HepG2 (cell line): ENCODE results near the gene AUP1. TPM values are rescaled to one million over a fixed set of nuclear protein-coding genes. Genes with fewer than 3 reads are reported as not detected.

Experiments used
- EEA1 ChIP-seq: sonication (generic); formaldehyde crosslinking; IDR thresholded peaks from 2 replicates; pipeline ENCODE4 v1.5.1; 2020; ENCODE audit warnings: mild to moderate bottlenecking, missing genetic modification reagents, borderline replicate concordance
- HCFC1 ChIP-seq: fragments of 150-350 bp; IDR thresholded peaks from 2 replicates; pipeline ENCODE4 v1.6.1; 2014; ENCODE audit warnings: low read depth, low read length
- HNRNPK ChIP-seq: fragments of 200-400 bp; formaldehyde crosslinking; IDR thresholded peaks from 2 replicates; pipeline ENCODE4 v1.6.1; 2018; ENCODE audit warnings: low read length, low read depth, moderate library complexity, mild to moderate bottlenecking; ENCODE audit not compliant: poor library complexity, severe bottlenecking
- ISX ChIP-seq: sonication (generic); formaldehyde crosslinking; conservative IDR thresholded peaks from 2 replicates; pipeline ENCODE4 v1.5.0; 2020; ENCODE audit warnings: missing genetic modification reagents
- JUND ChIP-seq: sonication (generic); formaldehyde crosslinking; IDR thresholded peaks from 2 replicates; pipeline ENCODE4 v1.8.0; 2022; ENCODE audit warnings: mild to moderate bottlenecking, missing genetic modification reagents
- KLF11 ChIP-seq: IDR thresholded peaks from 2 replicates; pipeline ENCODE4 v1.6.1; 2016; ENCODE audit warnings: missing compliant biosample characterization
- MATR3 ChIP-seq: sonication (generic); formaldehyde crosslinking; IDR thresholded peaks from 2 replicates; pipeline ENCODE4 v1.4.0; 2020; ENCODE audit warnings: missing genetic modification reagents
- MTA1 ChIP-seq: sonication (generic); formaldehyde crosslinking; IDR thresholded peaks from 2 replicates; pipeline ENCODE4 v1.4.0; 2020; ENCODE audit warnings: missing genetic modification reagents, mild to moderate bottlenecking, borderline replicate concordance
- PHF20 ChIP-seq: sonication (generic); formaldehyde crosslinking; IDR thresholded peaks from 2 replicates; pipeline ENCODE4 v1.5.0; 2020; ENCODE audit warnings: mild to moderate bottlenecking, missing genetic modification reagents
- TOPORS ChIP-seq: sonication (generic); formaldehyde crosslinking; IDR thresholded peaks from 2 replicates; pipeline ENCODE4 v1.8.0; 2023; ENCODE audit warnings: mild to moderate bottlenecking, missing genetic modification reagents
- YY1 ChIP-seq: IDR thresholded peaks from 2 replicates; pipeline ENCODE4 v1.6.1; 2011; ENCODE audit warnings: low read length, low read depth, moderate library complexity, mild to moderate bottlenecking; ENCODE audit not compliant: insufficient read depth, insufficient replicate concordance
- ZFX ChIP-seq: sonication (generic); formaldehyde crosslinking; IDR thresholded peaks from 2 replicates; pipeline ENCODE4 v1.4.0; 2020; ENCODE audit warnings: mild to moderate bottlenecking, low read depth, missing genetic modification reagents, moderate library complexity
- ZNF121 ChIP-seq: sonication (generic); formaldehyde crosslinking; IDR thresholded peaks from 2 replicates; pipeline ENCODE4 v1.5.0; 2020; ENCODE audit warnings: mild to moderate bottlenecking, missing genetic modification reagents
- ZNF207 ChIP-seq: fragments of 450-650 bp; IDR thresholded peaks from 2 replicates; pipeline ENCODE4 v1.6.1; 2016; ENCODE audit warnings: antibody characterized with exemption, borderline replicate concordance
- ZNF598 ChIP-seq: sonication (generic); formaldehyde crosslinking; IDR thresholded peaks from 2 replicates; pipeline ENCODE4 v1.5.1; 2020; ENCODE audit warnings: mild to moderate bottlenecking, missing genetic modification reagents, borderline replicate concordance
- ZNF629 ChIP-seq: sonication (generic); formaldehyde crosslinking; conservative IDR thresholded peaks from 2 replicates; pipeline ENCODE4 v1.5.0; 2020; ENCODE audit warnings: missing genetic modification reagents
- ZSCAN31 ChIP-seq: sonication (generic); formaldehyde crosslinking; IDR thresholded peaks from 2 replicates; pipeline ENCODE4 v1.5.0; 2020; ENCODE audit warnings: low read depth, mild to moderate bottlenecking, missing genetic modification reagents
- polyA plus RNA-seq, 8 experiments: library from polyadenylated mRNA; depleted of rRNA in 3 of 8; stranded (reverse) in 7 of 8; unstranded in 1 of 8; fragments of >200 nt; fragmentation: Illumina TruSeq in 4 of 8; extraction: Trizol in 4 of 8; gene quantifications; 2 replicates each; pipeline versions ENCODE4 v1.2.1 to v1.2.3, GENCODE V29; 2011 to 2016; ENCODE audit warnings: low read depth in 4 of 8, missing spikeins in 1 of 8, mixed read lengths in 1 of 8; ENCODE audit not compliant: insufficient read depth in 1 of 8
- total RNA-seq, 5 experiments: library from RNA; depleted of rRNA; stranded (reverse); fragments of >200 nt; fragmentation: Illumina TruSeq; extraction: Trizol; gene quantifications; 2 replicates each; pipeline ENCODE4 v1.2.3, GENCODE V29; 2016; ENCODE audit warnings: low read depth in 1 of 5
- TF ChIP-seq, protein P1 (sequence below): IDR thresholded peaks from 2 replicates; pipeline ENCODE4 v1.6.1; 2016; ENCODE audit warnings: missing compliant biosample characterization, missing genetic modification reagents, borderline replicate concordance
- TF ChIP-seq, protein P2 (sequence below): sonication (generic); formaldehyde crosslinking; conservative IDR thresholded peaks from 2 replicates; pipeline ENCODE4 v1.8.0; 2022; ENCODE audit warnings: mild to moderate bottlenecking, moderate library complexity, missing genetic modification reagents
- TF ChIP-seq, protein P3 (sequence below): sonication (generic); formaldehyde crosslinking; conservative IDR thresholded peaks from 2 replicates; pipeline ENCODE4 v1.8.1; 2023; ENCODE audit warnings: missing genetic modification reagents
- TF ChIP-seq, protein P4 (sequence below): sonication (generic); formaldehyde crosslinking; IDR thresholded peaks from 2 replicates; pipeline ENCODE4 v1.5.1; 2020; ENCODE audit warnings: missing genetic modification reagents, mild to moderate bottlenecking, borderline replicate concordance

Gene AUP1
- total and polyA plus RNA-seq, 2 of the 13 experiments (the other 11 are each of a cell fraction or from before 2014, with no cell fraction given), result 174 to 267 TPM

DNA sequence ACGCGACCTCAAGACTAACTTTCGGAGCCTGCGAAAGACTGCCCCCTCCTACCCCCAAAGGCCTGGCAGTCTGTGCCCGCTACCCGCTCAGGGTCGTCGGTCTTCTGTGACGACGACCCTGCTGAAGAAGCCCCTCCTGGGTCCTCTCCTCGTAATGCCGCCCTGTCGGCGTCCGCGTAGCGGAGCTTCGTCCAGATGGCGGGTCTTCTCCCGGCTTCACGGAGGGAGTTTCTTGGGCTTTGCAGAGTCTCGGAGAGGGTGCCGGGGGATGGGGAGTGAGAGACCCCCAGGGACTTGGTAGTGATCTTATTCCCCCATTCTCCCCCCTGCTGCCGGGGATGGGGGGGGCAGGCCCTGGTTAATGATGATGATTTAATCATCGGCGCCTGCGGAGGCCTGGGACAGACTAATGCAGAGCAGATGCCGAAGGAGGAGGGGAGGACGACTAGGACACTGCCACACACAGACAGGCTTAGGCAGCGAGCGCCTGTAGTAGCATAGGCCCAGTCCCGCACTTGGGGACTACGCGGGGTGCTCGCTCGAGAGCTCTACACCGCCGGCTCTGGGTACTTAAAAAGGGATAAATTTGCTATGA is 21.5 kb downstream of the AUP1 start (continued):
- peak; percentile 99 for TF ChIP-seq ZNF629 (CRISPR knock-in tag)
- TF ChIP-seq, protein P1, sequence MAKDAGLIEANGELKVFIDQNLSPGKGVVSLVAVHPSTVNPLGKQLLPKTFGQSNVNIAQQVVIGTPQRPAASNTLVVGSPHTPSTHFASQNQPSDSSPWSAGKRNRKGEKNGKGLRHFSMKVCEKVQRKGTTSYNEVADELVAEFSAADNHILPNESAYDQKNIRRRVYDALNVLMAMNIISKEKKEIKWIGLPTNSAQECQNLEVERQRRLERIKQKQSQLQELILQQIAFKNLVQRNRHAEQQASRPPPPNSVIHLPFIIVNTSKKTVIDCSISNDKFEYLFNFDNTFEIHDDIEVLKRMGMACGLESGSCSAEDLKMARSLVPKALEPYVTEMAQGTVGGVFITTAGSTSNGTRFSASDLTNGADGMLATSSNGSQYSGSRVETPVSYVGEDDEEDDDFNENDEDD (CRISPR knock-in tag), result no peak
- TF ChIP-seq PHF20 (CRISPR knock-in tag), result no peak
- no peak for TF ChIP-seq KLF11 (CRISPR knock-in tag)
- TF ChIP-seq MTA1 (CRISPR knock-in tag), result no peak
- TF ChIP-seq, protein P2, sequence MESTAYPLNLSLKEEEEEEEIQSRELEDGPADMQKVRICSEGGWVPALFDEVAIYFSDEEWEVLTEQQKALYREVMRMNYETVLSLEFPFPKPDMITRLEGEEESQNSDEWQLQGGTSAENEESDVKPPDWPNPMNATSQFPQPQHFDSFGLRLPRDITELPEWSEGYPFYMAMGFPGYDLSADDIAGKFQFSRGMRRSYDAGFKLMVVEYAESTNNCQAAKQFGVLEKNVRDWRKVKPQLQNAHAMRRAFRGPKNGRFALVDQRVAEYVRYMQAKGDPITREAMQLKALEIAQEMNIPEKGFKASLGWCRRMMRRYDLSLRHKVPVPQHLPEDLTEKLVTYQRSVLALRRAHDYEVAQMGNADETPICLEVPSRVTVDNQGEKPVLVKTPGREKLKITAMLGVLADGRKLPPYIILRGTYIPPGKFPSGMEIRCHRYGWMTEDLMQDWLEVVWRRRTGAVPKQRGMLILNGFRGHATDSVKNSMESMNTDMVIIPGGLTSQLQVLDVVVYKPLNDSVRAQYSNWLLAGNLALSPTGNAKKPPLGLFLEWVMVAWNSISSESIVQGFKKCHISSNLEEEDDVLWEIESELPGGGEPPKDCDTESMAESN (CRISPR knock-in tag), result no peak; the same call in none of the 2 replicates
- no peak for TF ChIP-seq JUND (CRISPR knock-in tag)
- no peak for TF ChIP-seq ZNF121
- no peak for TF ChIP-seq HNRNPK
- peak; percentile 28 for TF ChIP-seq YY1
- TF ChIP-seq TOPORS (CRISPR knock-in tag), result no peak
- peak; percentile 82 for TF ChIP-seq ZFX (CRISPR knock-in tag)
- TF ChIP-seq ZSCAN31 (CRISPR knock-in tag), result no peak
- TF ChIP-seq EEA1 (CRISPR knock-in tag), result no peak
- no peak for TF ChIP-seq ZNF598 (CRISPR knock-in tag)
- no peak for TF ChIP-seq ZNF207
- TF ChIP-seq, protein P3, sequence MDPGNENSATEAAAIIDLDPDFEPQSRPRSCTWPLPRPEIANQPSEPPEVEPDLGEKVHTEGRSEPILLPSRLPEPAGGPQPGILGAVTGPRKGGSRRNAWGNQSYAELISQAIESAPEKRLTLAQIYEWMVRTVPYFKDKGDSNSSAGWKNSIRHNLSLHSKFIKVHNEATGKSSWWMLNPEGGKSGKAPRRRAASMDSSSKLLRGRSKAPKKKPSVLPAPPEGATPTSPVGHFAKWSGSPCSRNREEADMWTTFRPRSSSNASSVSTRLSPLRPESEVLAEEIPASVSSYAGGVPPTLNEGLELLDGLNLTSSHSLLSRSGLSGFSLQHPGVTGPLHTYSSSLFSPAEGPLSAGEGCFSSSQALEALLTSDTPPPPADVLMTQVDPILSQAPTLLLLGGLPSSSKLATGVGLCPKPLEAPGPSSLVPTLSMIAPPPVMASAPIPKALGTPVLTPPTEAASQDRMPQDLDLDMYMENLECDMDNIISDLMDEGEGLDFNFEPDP (CRISPR knock-in tag), result no peak
- TF ChIP-seq MATR3 (CRISPR knock-in tag), result no peak
- no peak for TF ChIP-seq HCFC1
- TF ChIP-seq, protein P4, sequence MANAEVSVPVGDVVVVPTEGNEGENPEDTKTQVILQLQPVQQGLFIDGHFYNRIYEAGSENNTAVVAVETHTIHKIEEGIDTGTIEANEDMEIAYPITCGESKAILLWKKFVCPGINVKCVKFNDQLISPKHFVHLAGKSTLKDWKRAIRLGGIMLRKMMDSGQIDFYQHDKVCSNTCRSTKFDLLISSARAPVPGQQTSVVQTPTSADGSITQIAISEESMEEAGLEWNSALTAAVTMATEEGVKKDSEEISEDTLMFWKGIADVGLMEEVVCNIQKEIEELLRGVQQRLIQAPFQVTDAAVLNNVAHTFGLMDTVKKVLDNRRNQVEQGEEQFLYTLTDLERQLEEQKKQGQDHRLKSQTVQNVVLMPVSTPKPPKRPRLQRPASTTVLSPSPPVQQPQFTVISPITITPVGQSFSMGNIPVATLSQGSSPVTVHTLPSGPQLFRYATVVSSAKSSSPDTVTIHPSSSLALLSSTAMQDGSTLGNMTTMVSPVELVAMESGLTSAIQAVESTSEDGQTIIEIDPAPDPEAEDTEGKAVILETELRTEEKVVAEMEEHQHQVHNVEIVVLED, result no peak
- TF ChIP-seq ISX (CRISPR knock-in tag), result no peak
